Ascending aorta (tissue), 2 donors: ENCODE data around the gene PPM1J. TPM values are rescaled to one million over a fixed set of nuclear protein-coding genes. Genes with fewer than 3 reads are reported as not detected.
A peak's percentile ranks its signal among the peaks of the same experiment; 100 is the strongest.
"Not testable (repeated sequence)": the region's sequence is repeated elsewhere in the genome, so short reads cannot be mapped to it uniquely, and the experiment has no call there.

ENCODE experiments used
- DNase-seq, 2 donors: peaks; one replicate each; pipeline ENCODE4 v3.0.0-alpha.2; 2019; ENCODE audit warnings: low spot score in 2 of 2
- H3K27ac ChIP-seq, 2 donors: fragments of 200-600 bp; sonication (generic); one replicate each; pipeline ENCODE4 v1.5.1; 2016 to 2017; ENCODE audit warnings: mild to moderate bottlenecking in 1 of 2
- H3K27me3 ChIP-seq: fragments of 200-600 bp; sonication (generic); one replicate; pipeline ENCODE4 v1.5.1; 2017
- H3K36me3 ChIP-seq, 2 donors: fragments of 200-600 bp; sonication (generic); one replicate each; pipeline ENCODE4 v1.5.1; 2016
- H3K4me1 ChIP-seq, 2 donors: fragments of 200-600 bp; sonication (generic); one replicate each; pipeline ENCODE4 v1.5.1; 2016 to 2017; ENCODE audit warnings: mild to moderate bottlenecking in 1 of 2
- H3K4me3 ChIP-seq, 2 donors: fragments of 200-600 bp; sonication (generic); one replicate each; pipeline ENCODE4 v1.5.1; 2016 to 2017; ENCODE audit warnings: mild to moderate bottlenecking in 1 of 2
- H3K9me3 ChIP-seq, 2 donors: fragments of 200-600 bp; sonication (generic); one replicate each; pipeline ENCODE4 v1.5.1; 2016
- intact Hi-C: fragments of 100-400 bp; cut with DNase I; formaldehyde crosslinking; loops from one replicate; pipeline ENCODE4 v1.15.1; 2023
- total RNA-seq: library from RNA; depleted of rRNA; stranded (reverse); fragments of >200 nt; gene quantifications from one replicate; pipeline ENCODE4 v1.1.0, GENCODE V29; 2016
- TF ChIP-seq, protein P1 (sequence below), 3 experiments: fragments of 200-600 bp in 2 of 3; fragments of 450-650 bp in 1 of 3; sonication (generic) in 2 of 3; IDR thresholded peaks; one replicate each; pipeline ENCODE4 v1.5.1; 2016 to 2019; ENCODE audit warnings: antibody characterized with exemption in 3 of 3, mild to moderate bottlenecking in 1 of 3, moderate library complexity in 1 of 3

The PPM1J gene
- total RNA-seq, 1 donor from 2014 or later: 10.0 TPM

DNA sequence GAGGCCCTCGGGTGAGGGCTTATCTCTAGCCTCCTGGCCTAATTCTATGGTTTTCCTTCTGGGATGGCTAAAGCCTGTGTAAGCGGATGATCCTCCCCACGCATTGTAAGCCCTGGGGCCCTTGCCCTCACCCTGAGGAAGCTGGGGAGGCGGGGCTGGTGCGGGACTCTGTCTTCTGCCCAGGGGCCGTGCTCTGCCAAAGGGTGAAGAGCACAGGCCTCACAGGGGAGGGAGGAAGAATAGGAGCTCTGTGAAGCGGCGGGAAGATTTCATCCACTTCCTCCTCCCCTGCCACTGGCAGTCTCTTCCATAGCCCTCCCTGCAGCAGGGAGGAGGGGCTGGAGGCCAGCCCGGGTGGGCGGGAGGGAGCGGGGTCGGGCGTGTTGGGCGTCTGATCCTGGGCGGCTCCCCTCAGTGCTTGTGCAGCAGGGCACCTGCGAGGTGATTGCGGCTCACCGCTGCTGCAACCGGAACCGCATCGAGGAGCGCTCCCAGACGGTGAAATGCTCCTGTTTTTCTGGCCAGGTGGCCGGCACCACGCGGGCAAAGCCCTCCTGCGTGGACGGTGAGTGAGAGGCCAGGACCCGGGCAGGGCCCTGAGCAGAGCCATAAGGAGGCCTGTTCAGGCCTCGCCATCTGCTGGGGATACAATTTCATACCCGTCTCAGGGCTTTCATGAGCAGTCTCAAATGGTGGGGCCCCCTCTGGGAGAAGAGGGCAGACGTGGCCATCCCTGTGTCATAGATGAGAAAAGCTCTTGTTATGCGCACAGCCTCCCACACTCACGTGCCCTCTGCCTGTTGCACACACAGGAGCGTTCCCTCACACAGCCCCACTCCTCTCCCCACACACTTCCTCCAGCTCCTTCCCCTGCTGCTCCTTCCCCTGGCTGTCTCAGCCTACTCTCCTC is 7.7 kb upstream of the PPM1J start:
- intact Hi-C loops: no loop called here
- DNase-seq: peak in 1 of 2 donors; percentile 50
- H3K9me3 ChIP-seq: no peaks in the 10 kb centered on the region
- peak overlapping the region; percentile 10 to 36 for H3K4me3 ChIP-seq
- no peak overlapping the region for H3K27ac ChIP-seq
- no peaks in the 10 kb centered on the region for H3K27me3 ChIP-seq
- H3K36me3 ChIP-seq: no peaks in the 10 kb centered on the region
- TF ChIP-seq, protein P1, sequence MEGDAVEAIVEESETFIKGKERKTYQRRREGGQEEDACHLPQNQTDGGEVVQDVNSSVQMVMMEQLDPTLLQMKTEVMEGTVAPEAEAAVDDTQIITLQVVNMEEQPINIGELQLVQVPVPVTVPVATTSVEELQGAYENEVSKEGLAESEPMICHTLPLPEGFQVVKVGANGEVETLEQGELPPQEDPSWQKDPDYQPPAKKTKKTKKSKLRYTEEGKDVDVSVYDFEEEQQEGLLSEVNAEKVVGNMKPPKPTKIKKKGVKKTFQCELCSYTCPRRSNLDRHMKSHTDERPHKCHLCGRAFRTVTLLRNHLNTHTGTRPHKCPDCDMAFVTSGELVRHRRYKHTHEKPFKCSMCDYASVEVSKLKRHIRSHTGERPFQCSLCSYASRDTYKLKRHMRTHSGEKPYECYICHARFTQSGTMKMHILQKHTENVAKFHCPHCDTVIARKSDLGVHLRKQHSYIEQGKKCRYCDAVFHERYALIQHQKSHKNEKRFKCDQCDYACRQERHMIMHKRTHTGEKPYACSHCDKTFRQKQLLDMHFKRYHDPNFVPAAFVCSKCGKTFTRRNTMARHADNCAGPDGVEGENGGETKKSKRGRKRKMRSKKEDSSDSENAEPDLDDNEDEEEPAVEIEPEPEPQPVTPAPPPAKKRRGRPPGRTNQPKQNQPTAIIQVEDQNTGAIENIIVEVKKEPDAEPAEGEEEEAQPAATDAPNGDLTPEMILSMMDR (IDR thresholded peaks at IDR 0.05): no peak
- no peaks in the 10 kb centered on the region for H3K4me1 ChIP-seq

- H3K27me3 ChIP-seq: no peaks in the 10 kb centered on the region
- no peaks in the 10 kb centered on the region for H3K9me3 ChIP-seq
- no peak overlapping the region for H3K27ac ChIP-seq
- intact Hi-C loops: no loop called here
- TF ChIP-seq, protein P1 (IDR thresholded peaks at IDR 0.05): no peak
- no peak overlapping the region for H3K4me3 ChIP-seq
- no peaks in the 10 kb centered on the region for H3K4me1 ChIP-seq
- H3K36me3 ChIP-seq: no peaks in the 10 kb centered on the region
- DNase-seq: peak in 1 of 2 donors; percentile 53
Observed at GRCh38 chr1:112721966-112722524, 6.9 kb upstream of the PPM1J start.

GRCh38 chr1:112721294-112721693 is 6.2 kb upstream of the PPM1J start:
- H3K4me1 ChIP-seq, H3K27ac ChIP-seq, intact Hi-C loops, H3K36me3 ChIP-seq, H3K27me3 ChIP-seq, H3K9me3 ChIP-seq, H3K4me3 ChIP-seq: not testable (repeated sequence)
- peak in 1 of 2 donors; percentile 41 for DNase-seq

DNA sequence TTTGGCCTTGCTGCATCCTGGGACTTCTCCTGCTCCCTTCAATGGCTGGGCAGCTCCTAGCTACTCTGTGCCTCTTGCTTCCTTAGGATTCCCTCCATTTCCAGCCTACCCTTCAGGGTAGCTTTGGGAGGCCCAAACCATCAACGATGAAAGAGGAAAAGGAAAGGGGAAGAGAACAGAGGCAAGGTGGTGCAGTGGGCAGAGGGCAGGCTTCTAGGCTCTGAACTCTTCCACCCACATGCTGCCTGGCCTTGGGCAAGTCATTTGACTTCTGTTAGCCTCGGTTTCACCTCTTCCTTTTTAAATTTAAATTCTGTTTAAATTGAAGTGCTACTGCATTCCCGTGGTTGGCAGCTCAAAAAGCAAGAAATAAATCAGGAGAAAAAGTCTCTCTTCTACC is 5.7 kb upstream of the PPM1J start:
- H3K27ac ChIP-seq: no peak overlapping the region
- intact Hi-C loops: no loop called here

DNA sequence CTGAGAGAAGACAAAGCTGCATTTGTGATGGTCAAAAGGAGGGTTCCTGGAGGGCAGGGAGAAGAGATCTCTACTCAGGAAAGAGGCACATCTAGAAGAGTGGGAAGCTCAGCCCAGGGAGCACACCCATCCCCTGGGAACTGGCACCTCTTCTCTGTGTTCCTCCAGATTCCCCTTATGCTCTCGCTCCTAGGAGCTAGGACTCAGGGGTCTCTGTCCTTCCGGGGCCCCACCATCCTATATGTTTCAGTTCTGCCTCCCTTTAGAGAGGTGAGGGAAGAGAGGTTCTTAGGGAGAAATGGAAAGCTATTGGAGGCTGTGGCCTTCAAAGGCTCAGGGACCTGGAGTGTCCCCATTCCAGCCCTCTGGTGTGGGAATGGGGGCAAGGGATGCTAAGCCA is 4.6 kb upstream of the PPM1J start:
- intact Hi-C loops: loop anchor here (5.0 kb wide), 4 partner anchors 163 to 1093 kb away; partner anchors contain the start of genes MAGI3 and RSBN1
- TF ChIP-seq, protein P1 (IDR thresholded peaks at IDR 0.05): no peak

More for the DNA sequence above, 5.7 kb upstream of the PPM1J start:
- Histone ChIP-seq H3K4me3 (no peak overlapping the region), H3K9me3 (no peaks in the 10 kb centered on the region), H3K4me1 (peaks cover 0 to 4% of the 10 kb centered on the region in 2 donors), H3K27me3 (no peaks in the 10 kb centered on the region), H3K36me3 (no peaks in the 10 kb centered on the region)
- DNase-seq: peak in 1 of 2 donors; percentile 35
- TF ChIP-seq, protein P1 (IDR thresholded peaks at IDR 0.05): no peak

More for the DNA sequence above, 4.6 kb upstream of the PPM1J start:
- Histone ChIP-seq H3K36me3 (no peaks in the 10 kb centered on the region), H3K4me1 (peaks cover 3 to 8% of the 10 kb centered on the region in 2 donors), H3K4me3 (no peak overlapping the region), H3K27me3 (no peaks in the 10 kb centered on the region), H3K27ac (no peak overlapping the region), H3K9me3 (no peaks in the 10 kb centered on the region)
- peak in 1 of 2 donors; percentile 43 for DNase-seq
